Calu3 (cell line): ENCODE measurements around the gene MBD2. TPM values are rescaled to one million over a fixed set of nuclear protein-coding genes. Genes with fewer than 3 reads are reported as not detected.

ENCODE experiments used
- BruUV-seq: library from RNA; stranded (reverse); fragments of 400-500 nt; replicated peaks from 2 replicates; lab custom pipeline; 2021; lab: Mats Ljungman, UMichigan
- CTCF ChIA-PET: fragments of 300-600 bp; sonication (Branson Sonifier 250); formaldehyde crosslinking; loops from one replicate; lab custom pipeline; 2022; ENCODE audit warnings: antibody characterized with exemption; lab: Charles Lee
- DNase-seq: peaks from one replicate; pipeline ENCODE4 v3.0.0; 2022
- H3K27ac Mint-ChIP-seq: one replicate; pipeline ENCODE4 v1.8.0; 2022; ENCODE audit warnings: mixed read lengths; ENCODE audit not compliant: unreplicated experiment
- H3K27me3 Mint-ChIP-seq: one replicate; pipeline ENCODE4 v1.8.0; 2022; ENCODE audit warnings: mixed read lengths; ENCODE audit not compliant: unreplicated experiment
- H3K36me3 Mint-ChIP-seq: one replicate; pipeline ENCODE4 v1.8.0; 2022; ENCODE audit warnings: mild to moderate bottlenecking, moderate library complexity, mixed read lengths; ENCODE audit not compliant: insufficient read depth, unreplicated experiment
- H3K4me1 Mint-ChIP-seq: one replicate; pipeline ENCODE4 v1.8.0; 2022; ENCODE audit warnings: mild to moderate bottlenecking, low read depth, mixed read lengths; ENCODE audit not compliant: unreplicated experiment
- H3K4me3 Mint-ChIP-seq: one replicate; pipeline ENCODE4 v1.8.0; 2022; ENCODE audit warnings: mild to moderate bottlenecking, low read depth, moderate library complexity, mixed read lengths; ENCODE audit not compliant: unreplicated experiment
- H3K9me3 Mint-ChIP-seq: one replicate; pipeline ENCODE4 v1.8.0; 2022; ENCODE audit warnings: low read depth, mixed read lengths; ENCODE audit not compliant: unreplicated experiment
- intact Hi-C: fragments of 100-400 bp; cut with micrococcal nuclease; formaldehyde crosslinking; loops from one replicate; pipeline ENCODE4 v1.10.0; 2022; ENCODE audit not compliant: unreplicated experiment
- total RNA-seq: library from RNA; stranded (reverse); gene quantifications from 2 replicates; pipeline ENCODE4 v1.2.3, GENCODE V29; 2022
- TF ChIP-seq, protein P1 (sequence below): fragments of 200-600 bp; IDR thresholded peaks from one replicate; pipeline ENCODE4 v1.8.0; 2022; ENCODE audit warnings: antibody characterized with exemption; ENCODE audit not compliant: unreplicated experiment

MBD2 gene
- total RNA-seq, 1 experiment from 2014 or later = 106 TPM

- Mint-ChIP-seq H3K36me3 (no peaks in the 10 kb centered on the region), H3K4me3 (no peak overlapping the region), H3K4me1 (no peaks in the 10 kb centered on the region), H3K27ac (no peak overlapping the region), H3K27me3 (no peaks in the 10 kb centered on the region), H3K9me3 (peaks cover 2% of the 10 kb centered on the region)
- DNase-seq = no peak
- no TSS peak for BruUV-seq
- intact Hi-C loops = no loop called here
- TF ChIP-seq, protein P1, sequence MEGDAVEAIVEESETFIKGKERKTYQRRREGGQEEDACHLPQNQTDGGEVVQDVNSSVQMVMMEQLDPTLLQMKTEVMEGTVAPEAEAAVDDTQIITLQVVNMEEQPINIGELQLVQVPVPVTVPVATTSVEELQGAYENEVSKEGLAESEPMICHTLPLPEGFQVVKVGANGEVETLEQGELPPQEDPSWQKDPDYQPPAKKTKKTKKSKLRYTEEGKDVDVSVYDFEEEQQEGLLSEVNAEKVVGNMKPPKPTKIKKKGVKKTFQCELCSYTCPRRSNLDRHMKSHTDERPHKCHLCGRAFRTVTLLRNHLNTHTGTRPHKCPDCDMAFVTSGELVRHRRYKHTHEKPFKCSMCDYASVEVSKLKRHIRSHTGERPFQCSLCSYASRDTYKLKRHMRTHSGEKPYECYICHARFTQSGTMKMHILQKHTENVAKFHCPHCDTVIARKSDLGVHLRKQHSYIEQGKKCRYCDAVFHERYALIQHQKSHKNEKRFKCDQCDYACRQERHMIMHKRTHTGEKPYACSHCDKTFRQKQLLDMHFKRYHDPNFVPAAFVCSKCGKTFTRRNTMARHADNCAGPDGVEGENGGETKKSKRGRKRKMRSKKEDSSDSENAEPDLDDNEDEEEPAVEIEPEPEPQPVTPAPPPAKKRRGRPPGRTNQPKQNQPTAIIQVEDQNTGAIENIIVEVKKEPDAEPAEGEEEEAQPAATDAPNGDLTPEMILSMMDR = no peak
- CTCF ChIA-PET = interaction anchor here (0.6 kb wide), 1 partner anchor 333 kb away, joined by 4 read pairs; no protein-coding TSS in a partner anchor
Measured at GRCh38 chr18:54102123-54102522, 122.3 kb downstream of the MBD2 start.

Other genes with a start within 250 kb of the MBD2 start
- 25.2 and 26.1 TPM in 2 replicates for gene POLI, start 44.8 kb upstream of the MBD2 start, total RNA-seq
- not detected in 2 replicates for gene STARD6, start 133.2 kb upstream of the MBD2 start, total RNA-seq
- gene C18orf54, start 133.2 kb upstream of the MBD2 start, total RNA-seq = 9.3 and 9.7 TPM in 2 replicates